Stimulated activated CD8-positive, alpha-beta memory T cell treated with anti-CD3 and anti-CD28 coated beads, Interleukin-4, amount 100 ng/mL, for 1 hour (primary cell): ENCODE measurements around the gene KLK7.
"Not testable (repeated sequence)": the region's sequence is repeated elsewhere in the genome, so short reads cannot be mapped to it uniquely, and the experiment has no call there.

Experiments used
- DNase-seq, 2 donors: peaks; one replicate each; pipeline ENCODE4 v3.0.0-alpha.2; 2020; ENCODE audit warnings: low read depth in 2 of 2, low spot score in 1 of 2

The KLK7 gene

GRCh38 chr19:50978772-50979390 lies 4.8 kb downstream of the KLK7 start:
- DNase-seq: no peak

DNA sequence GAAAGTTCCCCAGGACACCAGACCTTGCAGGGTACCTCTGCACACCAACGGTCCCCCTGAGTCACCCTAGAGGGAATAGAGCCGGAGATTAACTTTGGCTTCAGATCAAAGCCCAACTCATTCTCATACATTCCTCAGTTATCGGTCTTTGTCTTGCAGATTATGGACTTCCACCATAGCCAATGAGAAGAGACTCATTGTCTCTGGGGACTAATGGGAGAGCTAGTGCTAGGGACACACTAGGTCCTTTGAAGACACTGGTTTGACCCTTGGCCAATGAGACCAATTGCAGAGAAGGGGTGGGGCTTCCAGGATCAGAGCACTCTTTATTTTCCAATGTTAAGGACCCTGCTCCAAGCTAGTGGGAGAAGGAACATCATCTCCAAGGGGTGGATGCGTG lies 6.1 kb downstream of the KLK7 start:
- no peak for DNase-seq

- no peak for DNase-seq
Measured at GRCh38 chr19:50975766-50976165, 8.0 kb downstream of the KLK7 start.

GRCh38 chr19:50974702-50975556 lies 8.8 kb downstream of the KLK7 start:
- DNase-seq: no peak

GRCh38 chr19:50972795-50973376 lies 10.8 kb downstream of the KLK7 start:
- DNase-seq: no peak

GRCh38 chr19:50969810-50970209 lies 13.9 kb downstream of the KLK7 start:
- not testable (repeated sequence) for DNase-seq

DNA sequence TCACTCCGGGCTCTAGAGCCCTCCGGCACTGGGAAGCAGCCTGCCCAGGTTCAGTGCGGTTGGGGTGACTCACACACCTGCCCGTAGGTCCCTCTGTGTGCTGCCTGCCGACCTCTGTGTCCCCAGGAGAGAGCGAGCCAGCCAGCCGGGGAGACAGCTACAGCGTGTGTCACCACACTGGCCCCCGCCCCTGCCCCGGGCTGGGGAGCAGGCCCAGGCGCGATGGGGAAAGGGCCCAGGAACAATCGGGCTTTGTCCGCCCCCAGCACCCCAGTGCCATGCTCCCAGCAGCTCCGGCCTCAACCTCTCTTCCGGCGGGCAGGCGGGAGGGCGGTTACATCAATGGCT lies 14.3 kb downstream of the KLK7 start, which contains the start of gene KLK6:
Gene KLK6, minus strand, starts transcription at position 179 of the 348 bp plus-strand sequence. CDS start 1,487 bp downstream, outside the sequence.
- no peak for DNase-seq

- DNase-seq: no peak
Measured at GRCh38 chr19:50968716-50969412, 14.9 kb downstream of the KLK7 start.

DNA sequence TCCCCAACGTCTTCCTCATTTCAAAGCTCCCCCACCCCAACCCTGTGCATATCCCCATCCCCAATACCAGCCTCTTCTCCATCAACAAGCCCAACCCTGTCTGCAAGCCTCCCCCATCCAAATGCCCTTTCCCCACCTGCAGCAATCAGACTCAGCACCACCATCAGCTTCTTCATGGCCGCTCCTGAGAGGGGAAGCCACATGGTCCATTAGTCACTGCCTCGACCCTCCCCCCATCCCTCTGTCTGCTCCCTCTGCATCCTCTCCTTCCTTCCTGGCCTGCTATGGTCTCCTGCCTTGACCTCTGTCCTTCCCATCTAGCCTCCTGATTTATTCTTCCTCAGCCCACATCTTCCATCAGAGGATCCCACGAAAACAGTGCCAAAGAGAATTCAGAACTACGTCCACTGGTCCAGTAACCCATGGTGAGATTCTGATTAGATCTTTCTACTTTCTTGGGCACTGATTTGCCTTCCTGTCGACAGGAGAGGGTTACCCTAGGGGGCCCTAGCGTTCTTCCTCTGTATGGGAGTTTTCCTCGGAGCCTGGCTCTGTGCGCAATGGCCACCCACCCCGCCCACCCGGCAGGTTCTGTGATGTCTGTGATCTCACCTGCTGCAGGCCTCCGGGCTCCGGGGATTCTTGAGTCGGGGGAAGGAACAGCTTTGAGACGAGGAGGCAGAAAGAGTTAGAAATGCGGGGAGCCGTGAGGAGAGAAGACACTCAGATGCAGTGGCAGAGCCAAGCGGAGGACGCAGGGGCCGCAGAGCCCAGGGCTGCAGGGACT lies 15.6 kb downstream of the KLK7 start:
- no peak for DNase-seq

- no peak for DNase-seq
Measured at GRCh38 chr19:50964266-50964665, 19.5 kb downstream of the KLK7 start.

DNA sequence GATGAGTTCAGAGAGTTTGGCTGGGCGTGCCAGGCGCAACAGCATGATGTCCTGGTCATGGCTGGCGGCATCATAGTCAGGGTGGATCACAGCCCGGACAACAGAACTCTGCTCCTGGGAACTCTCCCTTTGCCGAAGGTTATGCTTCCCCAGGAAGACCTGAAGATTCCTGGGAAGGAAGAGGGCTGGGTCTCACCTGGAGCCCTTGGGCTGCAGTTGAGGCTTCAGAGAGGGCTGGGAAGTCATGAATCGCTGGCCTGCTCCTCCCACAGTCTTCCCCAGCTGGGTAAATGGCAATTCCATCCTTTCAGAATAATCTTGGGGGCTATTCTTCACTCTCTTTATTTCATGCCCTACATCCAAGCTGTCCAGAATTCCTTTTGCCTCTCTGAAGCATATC lies 20.3 kb downstream of the KLK7 start:
- no peak for DNase-seq

DNA sequence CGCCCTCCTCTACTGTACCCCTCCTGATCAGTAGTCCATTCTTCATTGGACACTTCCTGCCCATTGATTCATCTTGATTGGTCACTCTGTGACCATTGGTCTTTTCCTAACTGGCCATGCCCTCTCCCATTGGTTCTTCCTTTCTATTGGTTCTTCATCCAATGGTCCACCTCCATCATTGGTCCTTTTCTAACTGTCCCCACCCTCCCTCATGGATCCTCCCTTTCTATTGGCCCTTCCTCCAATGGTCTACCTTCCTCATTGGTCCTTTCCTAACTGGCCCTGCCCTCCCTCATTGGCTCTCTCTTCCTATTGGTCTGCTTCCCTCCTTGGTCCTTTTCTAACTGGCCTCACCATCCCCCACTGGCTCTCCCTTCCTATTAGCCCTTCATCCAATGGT lies 21.5 kb downstream of the KLK7 start:
- DNase-seq: no peak

DNA sequence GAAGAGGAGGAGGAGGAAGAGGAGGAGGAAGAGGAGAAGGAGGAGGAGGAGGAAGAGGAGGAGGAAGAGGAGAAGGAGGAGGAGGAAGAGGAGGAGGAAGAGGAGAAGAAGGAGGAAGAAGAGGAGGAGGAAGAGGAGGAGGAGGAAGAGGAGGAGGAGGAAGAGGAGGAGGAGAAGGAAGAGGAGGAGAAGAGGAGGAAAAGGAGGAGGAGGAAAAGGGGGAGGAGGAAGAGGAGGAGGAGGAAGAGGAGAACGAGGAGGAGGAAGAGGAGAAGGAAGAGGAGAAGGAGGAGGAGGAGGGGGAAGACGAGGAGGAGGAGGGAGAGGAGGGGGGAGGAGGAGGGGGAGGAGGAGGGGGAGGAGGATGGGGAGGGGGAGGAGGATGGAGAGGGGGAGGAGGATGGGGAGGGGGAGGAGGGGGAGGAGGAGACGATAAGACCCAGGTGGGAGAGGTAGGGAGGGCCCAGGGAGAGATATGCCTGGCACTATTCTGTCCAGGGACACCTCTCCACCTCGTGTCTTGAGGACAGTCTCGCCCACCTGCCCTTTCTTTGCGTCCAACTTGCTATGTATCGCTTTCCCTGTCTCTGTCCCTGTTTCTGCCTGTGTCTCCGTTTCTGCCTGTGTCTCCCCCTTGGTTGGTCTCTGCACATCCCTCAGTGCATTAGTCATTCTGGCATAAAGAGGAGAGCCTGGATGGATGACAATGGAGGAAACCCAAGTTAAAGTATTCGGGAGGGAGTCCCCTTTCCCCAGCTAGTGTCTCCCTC lies 23.8 kb downstream of the KLK7 start:
- DNase-seq: no peak

- DNase-seq: no peak
Measured at GRCh38 chr19:50957587-50957986, 26.1 kb downstream of the KLK7 start.

- DNase-seq: no peak
Measured at GRCh38 chr19:50952910-50953309, 30.8 kb downstream of the KLK7 start, which contains the start of gene KLK5. TSS of gene KLK5 (minus strand) at chr19:50953038. CDS start at chr19:50952657, 381 bp downstream.

- no peak for DNase-seq
Measured at GRCh38 chr19:50949861-50950260, 33.9 kb downstream of the KLK7 start.

DNA sequence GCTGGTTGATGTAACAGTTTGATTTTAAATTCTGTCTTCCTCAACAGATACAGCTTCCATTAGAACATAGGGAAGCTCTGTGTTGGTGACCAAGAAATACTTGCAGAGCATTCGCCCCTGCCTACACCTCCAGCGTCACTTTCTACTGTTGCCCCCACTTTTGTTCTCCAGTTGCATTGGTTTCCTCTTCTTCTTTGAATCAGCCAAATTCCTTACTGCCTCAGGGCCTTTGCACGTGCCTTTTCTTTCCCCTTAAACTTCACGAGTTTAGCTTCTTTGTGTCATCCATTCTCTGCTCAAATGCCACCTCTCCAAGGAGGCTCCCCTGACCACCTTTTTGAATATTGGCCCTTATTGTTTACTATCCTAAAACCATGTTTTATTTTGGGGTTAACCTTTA lies 36.6 kb downstream of the KLK7 start:
- no peak for DNase-seq

- DNase-seq: no peak
Measured at GRCh38 chr19:50944795-50945194, 38.9 kb downstream of the KLK7 start.

GRCh38 chr19:50943074-50943828 lies 40.5 kb downstream of the KLK7 start:
- no peak for DNase-seq
